ENCODE data around the gene TRRAP. TPM values are rescaled to one million over a fixed set of nuclear protein-coding genes. Genes with fewer than 3 reads are reported as not detected.

TRRAP gene
- total and polyA plus RNA-seq, 2 of the 8 experiments (the other 6 are each of a cell fraction or from before 2014, with no cell fraction given), result 21.7 to 48.6 TPM

GRCh38 chr7:98956937-98957336, 78.6 kb downstream of the TRRAP start (continued):
- TF ChIP-seq CHD7 (IDR thresholded peaks at IDR 0.05; ENCODE audit: insufficient replicate concordance, low read length), result no peak
- no peak for TF ChIP-seq GABPA (IDR thresholded peaks at IDR 0.05; ENCODE audit: borderline replicate concordance, insufficient read depth, low read length)
- no peak for TF ChIP-seq EGR1 (IDR thresholded peaks at IDR 0.05; ENCODE audit: borderline replicate concordance, low read depth, low read length)
- TF ChIP-seq TEAD4 (IDR thresholded peaks at IDR 0.05; ENCODE audit: low read depth, low read length), result no peak

All from H1 (cell line).